Right lobe of liver (tissue), 4 donors: ENCODE data around the gene NWD2.

Experiments used
- CTCF ChIP-seq, 4 donors: fragments of 200-600 bp in 3 of 4; fragments of 450-650 bp in 1 of 4; IDR thresholded peaks; one replicate each; pipeline versions ENCODE4 v1.5.1 to v1.8.0; 2016 to 2022; ENCODE audit warnings: antibody characterized with exemption in 4 of 4, mild to moderate bottlenecking in 2 of 4
- POLR2A ChIP-seq: fragments of 450-650 bp; IDR thresholded peaks from one replicate; pipeline ENCODE4 v1.6.1; 2017; ENCODE audit warnings: antibody characterized with exemption, mild to moderate bottlenecking
- donor health status: DM: no; HTN: no; CAD: no.
- donor health status: DM: no; HTN: no; CAD: no.
- donor health status: DM: no; HTN: yes; CAD: no.

GRCh38 chr4:37219990-37220389 is 24.6 kb upstream of the NWD2 start:
- no peak for TF ChIP-seq CTCF (IDR thresholded peaks at IDR 0.05)
- no peak for TF ChIP-seq POLR2A
